Neuronal stem cell (in vitro differentiated cells): Measurements from ENCODE around the gene SLAIN2.

Experiments used
- DNase-seq: peaks from one replicate; pipeline ENCODE4 v3.0.0-alpha.2; 2013; ENCODE audit warnings: low spot score
- H2AFZ ChIP-seq: one replicate; pipeline ENCODE4 v1.6.1; 2013; ENCODE audit warnings: mild to moderate bottlenecking, low read length, inconsistent platforms
- H2AK5ac ChIP-seq: 2 replicates; pipeline ENCODE4 v1.6.1; 2013; ENCODE audit warnings: low read depth, mild to moderate bottlenecking, inconsistent platforms, low read length, moderate library complexity, mixed read lengths
- H2BK120ac ChIP-seq: 2 replicates; pipeline ENCODE4 v1.6.1; 2013; ENCODE audit warnings: low read depth, mild to moderate bottlenecking, inconsistent platforms, low read length, moderate library complexity, mixed read lengths
- H2BK12ac ChIP-seq: one replicate; pipeline ENCODE4 v1.6.1; 2013; ENCODE audit warnings: low read length, inconsistent platforms
- H2BK15ac ChIP-seq: 2 replicates; pipeline ENCODE4 v1.6.1; 2013; ENCODE audit warnings: mild to moderate bottlenecking, low read length, inconsistent platforms, mixed read lengths
- H2BK5ac ChIP-seq: one replicate; pipeline ENCODE4 v1.6.1; 2013; ENCODE audit warnings: inconsistent platforms, mild to moderate bottlenecking, low read length, moderate library complexity
- H3K14ac ChIP-seq: one replicate; pipeline ENCODE4 v1.6.1; 2013; ENCODE audit warnings: low read length, inconsistent platforms
- H3K18ac ChIP-seq: 2 replicates; pipeline ENCODE4 v1.6.1; 2013; ENCODE audit warnings: low read length, inconsistent platforms
- H3K23ac ChIP-seq: 2 replicates; pipeline ENCODE4 v1.6.1; 2013; ENCODE audit warnings: low read depth, mild to moderate bottlenecking, mixed read lengths, low read length, inconsistent platforms; ENCODE audit not compliant: poor library complexity
- H3K27ac ChIP-seq: replicated peaks from 3 replicates; pipeline ENCODE4 v1.5.1; 2013; ENCODE audit warnings: low read length, inconsistent platforms
- H3K27me3 ChIP-seq, 3 experiments: 2 replicates each; pipeline ENCODE4 v1.6.1; 2013; ENCODE audit warnings: low read length in 3 of 3, mild to moderate bottlenecking in 2 of 3, inconsistent platforms in 1 of 3, low read depth in 1 of 3, mixed read lengths in 1 of 3, moderate library complexity in 1 of 3; ENCODE audit not compliant: control insufficient read depth in 3 of 3, insufficient read depth in 3 of 3
- H3K36me3 ChIP-seq, 2 donors: replicated peaks in 1 of 2; 2 replicates each; pipeline ENCODE4 v1.6.1; 2013; ENCODE audit warnings: low read length in 2 of 2; ENCODE audit not compliant: control insufficient read depth in 2 of 2, insufficient read depth in 2 of 2
- H3K4ac ChIP-seq: 2 replicates; pipeline ENCODE4 v1.6.1; 2013; ENCODE audit warnings: inconsistent platforms, mild to moderate bottlenecking, low read length, moderate library complexity
- H3K4me1 ChIP-seq, 2 donors: 1 replicate in 1 of 2; 2 replicates in 1 of 2; pipeline ENCODE4 v1.6.1; 2013; ENCODE audit warnings: low read length in 2 of 2, low read depth in 1 of 2; ENCODE audit not compliant: control insufficient read depth in 2 of 2, insufficient read depth in 1 of 2
- H3K4me2 ChIP-seq: one replicate; pipeline ENCODE4 v1.6.1; 2013; ENCODE audit warnings: mild to moderate bottlenecking, low read length, inconsistent platforms; ENCODE audit not compliant: insufficient read depth, poor library complexity, severe bottlenecking
- H3K4me3 ChIP-seq, 2 donors: 2 replicates each; pipeline ENCODE4 v1.5.1; 2013; ENCODE audit warnings: low read length in 2 of 2, mild to moderate bottlenecking in 2 of 2, inconsistent platforms in 1 of 2, moderate library complexity in 1 of 2
- H3K79me1 ChIP-seq: one replicate; pipeline ENCODE4 v1.6.1; 2013; ENCODE audit warnings: low read depth, mild to moderate bottlenecking, inconsistent platforms, low read length, moderate library complexity
- H3K9ac ChIP-seq: one replicate; pipeline ENCODE4 v1.6.1; 2013; ENCODE audit warnings: mild to moderate bottlenecking, low read depth, low read length, inconsistent platforms; ENCODE audit not compliant: poor library complexity
- H3K9me3 ChIP-seq, 2 donors: replicated peaks in 1 of 2; 2 replicates each; pipeline versions ENCODE3 to v1.6.1; 2013; ENCODE audit warnings: low read length in 2 of 2, mild to moderate bottlenecking in 2 of 2, inconsistent platforms in 1 of 2, low read depth in 1 of 2, mixed read lengths in 1 of 2, moderate library complexity in 1 of 2; ENCODE audit not compliant: control insufficient read depth in 2 of 2, insufficient read depth in 1 of 2
- H4K8ac ChIP-seq: one replicate; pipeline ENCODE4 v1.6.1; 2013; ENCODE audit warnings: low read depth, mild to moderate bottlenecking, inconsistent platforms, low read length, moderate library complexity
- H4K91ac ChIP-seq: one replicate; pipeline ENCODE4 v1.6.1; 2013; ENCODE audit warnings: low read length, low read depth, mild to moderate bottlenecking, inconsistent platforms; ENCODE audit not compliant: poor library complexity
- WGBS, 2 donors: extraction: QIAGEN DNeasy Blood & Tissue Kit; methylation state at CpG; one replicate each; pipeline ENCODE4 v1.1.7; 2013; ENCODE audit warnings: missing lambda C conversion rate in 2 of 2, mixed read lengths in 1 of 2; ENCODE audit not compliant: insufficient read length in 2 of 2, insufficient replicate concordance in 1 of 2; ENCODE audit errors: extremely low coverage in 2 of 2; 5-methylcytosine and 5-hydroxymethylcytosine counted together

Gene SLAIN2

GRCh38 chr4:48410812-48411211 lies 69.5 kb downstream of the SLAIN2 start:
- Histone ChIP-seq H4K8ac (no peak overlapping the region), H3K9me3 (peaks cover 3 to 6% of the 10 kb centered on the region in 2 donors), H3K23ac (no peak overlapping the region), H3K14ac (no peak overlapping the region), H3K18ac (no peak overlapping the region), H3K9ac (no peak overlapping the region), H4K91ac (no peak overlapping the region), H3K27ac (peak overlapping the region; percentile 7), H3K27me3 (no peaks in the 10 kb centered on the region), H3K4me2 (no peak overlapping the region), H2AFZ (no peak overlapping the region), H3K79me1 (peaks cover 3% of the 10 kb centered on the region), H2BK15ac (no peak overlapping the region), H2BK5ac (no peak overlapping the region), H3K4me1 (peaks cover 0 to 4% of the 10 kb centered on the region in 2 donors), H2AK5ac (no peak overlapping the region), H3K4me3 (no peak overlapping the region), H3K4ac (no peak overlapping the region), H2BK120ac (no peak overlapping the region), H3K36me3 (peaks cover 3 to 27% of the 10 kb centered on the region in 2 donors), H2BK12ac (no peak overlapping the region)
- 100% methylated on average over 1 of the region's 7 CpGs; no CpG with 5 or more reads in 1 of the 2 donors for WGBS, 2 donors
- DNase-seq: no peak

DNA sequence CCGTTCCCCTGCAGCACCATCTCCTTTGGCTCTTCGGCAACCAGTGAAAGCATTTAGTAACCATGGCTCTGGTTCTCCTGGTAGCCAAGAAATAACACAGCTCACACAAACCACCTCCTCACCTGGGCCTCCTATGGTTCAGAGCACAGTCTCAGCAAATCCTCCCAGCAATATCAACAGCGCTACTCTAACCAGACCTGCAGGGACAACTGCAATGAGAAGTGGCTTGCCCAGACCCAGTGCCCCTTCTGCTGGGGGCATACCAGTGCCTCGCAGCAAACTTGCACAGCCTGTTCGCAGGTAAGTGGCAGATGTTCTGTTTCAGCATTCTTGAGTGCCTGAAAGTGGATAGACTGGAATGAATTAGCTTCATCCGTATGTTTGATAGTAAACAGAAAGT lies 78.8 kb downstream of the SLAIN2 start:
- Histone ChIP-seq H3K9me3 (peaks cover 0 to 6% of the 10 kb centered on the region in 2 donors), H3K27me3 (no peaks in the 10 kb centered on the region), H3K36me3 (peaks cover 4 to 44% of the 10 kb centered on the region in 2 donors), H3K14ac (no peak overlapping the region), H2AFZ (no peak overlapping the region), H2BK120ac (no peak overlapping the region), H3K27ac (no peak overlapping the region), H3K18ac (no peak overlapping the region), H3K4me2 (no peak overlapping the region), H3K79me1 (peaks cover 1% of the 10 kb centered on the region), H3K4me1 (no peaks in the 10 kb centered on the region), H4K91ac (no peak overlapping the region), H3K23ac (no peak overlapping the region), H2BK12ac (no peak overlapping the region), H4K8ac (no peak overlapping the region), H2BK15ac (no peak overlapping the region), H3K4ac (no peak overlapping the region), H3K4me3 (no peak overlapping the region), H2BK5ac (no peak overlapping the region), H2AK5ac (no peak overlapping the region), H3K9ac (no peak overlapping the region)
- WGBS, 2 donors: no CpG with 5 or more reads among the region's 6 CpGs
- no peak for DNase-seq

DNA sequence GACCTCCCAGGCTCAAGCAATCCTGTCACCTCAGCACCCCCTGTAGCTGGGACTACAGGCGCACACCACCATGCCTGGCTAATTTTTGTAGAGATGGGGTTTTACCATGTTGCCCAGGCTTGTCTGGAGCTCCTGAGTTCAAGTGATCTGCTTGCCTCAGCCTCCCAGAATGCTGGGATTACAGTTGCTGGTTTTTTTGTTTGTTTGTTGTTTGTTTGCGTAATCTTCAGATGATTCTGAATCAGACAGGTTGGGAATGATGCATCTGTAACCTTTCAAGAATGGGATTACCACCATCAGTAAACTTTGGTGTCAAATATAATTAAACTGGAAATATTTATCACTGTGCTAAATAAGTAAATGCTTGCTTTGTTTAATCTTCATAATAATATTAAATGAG lies 79.8 kb downstream of the SLAIN2 start:
- Histone ChIP-seq H4K8ac (peak overlapping the region; percentile 43), H3K9ac (no peak overlapping the region), H3K14ac (no peak overlapping the region), H3K4me3 (no peak overlapping the region), H3K23ac (no peak overlapping the region), H2AFZ (no peak overlapping the region), H2BK120ac (no peak overlapping the region), H2BK15ac (no peak overlapping the region), H3K4me2 (no peak overlapping the region), H2BK5ac (no peak overlapping the region), H3K27ac (no peak overlapping the region), H2AK5ac (no peak overlapping the region), H3K18ac (no peak overlapping the region), H3K79me1 (peaks cover 1% of the 10 kb centered on the region), H3K27me3 (no peaks in the 10 kb centered on the region), H3K9me3 (peaks cover 0 to 6% of the 10 kb centered on the region in 2 donors), H3K4ac (no peak overlapping the region), H3K4me1 (no peaks in the 10 kb centered on the region), H2BK12ac (no peak overlapping the region), H3K36me3 (peaks cover 4 to 46% of the 10 kb centered on the region in 2 donors), H4K91ac (no peak overlapping the region)
- no peak for DNase-seq
- WGBS, 2 donors: no CpG with 5 or more reads among the region's 2 CpGs

- WGBS, 2 donors: no CpG with 5 or more reads among the region's 2 CpGs
- no peak overlapping the region for H2BK120ac ChIP-seq
- H2BK15ac ChIP-seq: no peak overlapping the region
Observed at GRCh38 chr4:48428926-48429325, 87.6 kb downstream of the SLAIN2 start.

More at GRCh38 chr4:48428926-48429325, 87.6 kb downstream of the SLAIN2 start:
- no peak overlapping the region for H3K4me3 ChIP-seq
- H2BK5ac ChIP-seq: no peak overlapping the region
- no peak overlapping the region for H2AK5ac ChIP-seq
- no peaks in the 10 kb centered on the region for H3K27me3 ChIP-seq
- no peaks in the 10 kb centered on the region for H3K79me1 ChIP-seq
- peaks cover 0 to 4% of the 10 kb centered on the region in 2 donors for H3K4me1 ChIP-seq
- no peak overlapping the region for H3K4ac ChIP-seq
- no peak overlapping the region for H2AFZ ChIP-seq
- H3K9me3 ChIP-seq: no peaks in the 10 kb centered on the region
- DNase-seq: no peak
- no peak overlapping the region for H3K14ac ChIP-seq
- H3K27ac ChIP-seq: no peak overlapping the region
- H2BK12ac ChIP-seq: no peak overlapping the region
- H3K36me3 ChIP-seq: peaks cover 0 to 20% of the 10 kb centered on the region in 2 donors
- no peak overlapping the region for H3K18ac ChIP-seq
- H3K9ac ChIP-seq: no peak overlapping the region
- no peak overlapping the region for H3K4me2 ChIP-seq
- no peak overlapping the region for H4K8ac ChIP-seq
- H4K91ac ChIP-seq: no peak overlapping the region
- H3K23ac ChIP-seq: no peak overlapping the region
